Measurements from ENCODE around the gene FAM171A2.
A peak's percentile ranks its signal among the peaks of the same experiment; 100 is the strongest.

FAM171A2 gene

DNA sequence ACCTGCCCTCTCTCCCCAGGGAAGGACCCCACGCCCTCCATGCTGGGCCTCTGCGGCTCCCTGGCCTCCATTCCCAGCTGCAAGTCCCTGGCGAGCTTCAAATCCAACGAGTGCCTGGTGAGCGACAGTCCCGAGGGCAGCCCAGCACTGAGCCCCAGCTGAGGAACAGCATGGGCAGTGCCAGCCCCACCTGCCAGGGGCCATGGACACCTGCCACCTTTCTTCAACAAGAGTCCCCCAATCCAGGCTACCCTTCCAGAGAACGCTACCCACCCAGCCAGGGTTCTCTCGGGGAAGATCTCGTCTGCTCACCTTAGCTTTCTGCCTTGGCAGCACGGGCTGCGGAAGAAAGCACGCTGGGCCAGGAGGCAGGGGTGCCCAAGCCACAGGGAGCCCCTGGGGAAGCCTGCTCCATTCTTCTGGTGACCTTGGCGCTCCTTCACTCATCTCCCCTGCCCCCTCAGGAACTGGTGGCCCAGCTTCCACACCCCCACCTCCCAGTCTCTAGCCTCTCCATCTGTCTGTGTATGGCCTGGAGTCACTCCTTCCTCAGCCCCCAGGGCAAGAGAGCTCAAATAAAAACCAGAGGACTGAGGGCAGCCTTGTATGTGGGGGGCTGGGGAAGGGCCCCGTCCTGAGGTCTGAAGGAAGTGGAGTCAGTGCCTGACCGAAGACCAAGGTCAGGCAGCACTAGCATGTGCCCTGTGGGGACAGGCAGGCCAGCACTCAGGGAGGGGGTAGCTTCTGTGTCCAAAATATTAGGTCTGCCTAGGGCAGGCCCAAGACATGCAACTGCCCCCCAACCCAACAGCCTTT, 45.4 kb downstream of the FAM171A2 start:
- DNase-seq = no peak

DNA sequence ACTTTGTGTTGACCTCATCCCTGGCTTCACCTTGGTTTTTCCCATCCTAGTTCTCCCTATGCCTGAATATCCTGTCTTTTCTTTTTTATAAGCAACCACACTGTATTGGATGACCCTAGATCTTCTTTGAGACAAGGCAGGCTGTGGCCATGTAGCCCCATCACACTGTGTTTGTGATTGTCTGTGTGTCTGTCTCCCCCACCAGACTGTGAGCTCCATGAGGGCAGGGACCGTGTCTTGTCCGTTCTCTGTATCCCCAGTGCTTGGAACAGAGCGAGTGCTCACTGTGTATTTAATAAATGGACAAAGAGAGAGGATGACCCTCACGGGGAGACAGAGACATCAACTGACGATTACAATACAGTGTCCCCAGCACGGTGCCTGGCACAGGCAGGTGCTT, 46.1 kb downstream of the FAM171A2 start:
- DNase-seq = no peak

DNA sequence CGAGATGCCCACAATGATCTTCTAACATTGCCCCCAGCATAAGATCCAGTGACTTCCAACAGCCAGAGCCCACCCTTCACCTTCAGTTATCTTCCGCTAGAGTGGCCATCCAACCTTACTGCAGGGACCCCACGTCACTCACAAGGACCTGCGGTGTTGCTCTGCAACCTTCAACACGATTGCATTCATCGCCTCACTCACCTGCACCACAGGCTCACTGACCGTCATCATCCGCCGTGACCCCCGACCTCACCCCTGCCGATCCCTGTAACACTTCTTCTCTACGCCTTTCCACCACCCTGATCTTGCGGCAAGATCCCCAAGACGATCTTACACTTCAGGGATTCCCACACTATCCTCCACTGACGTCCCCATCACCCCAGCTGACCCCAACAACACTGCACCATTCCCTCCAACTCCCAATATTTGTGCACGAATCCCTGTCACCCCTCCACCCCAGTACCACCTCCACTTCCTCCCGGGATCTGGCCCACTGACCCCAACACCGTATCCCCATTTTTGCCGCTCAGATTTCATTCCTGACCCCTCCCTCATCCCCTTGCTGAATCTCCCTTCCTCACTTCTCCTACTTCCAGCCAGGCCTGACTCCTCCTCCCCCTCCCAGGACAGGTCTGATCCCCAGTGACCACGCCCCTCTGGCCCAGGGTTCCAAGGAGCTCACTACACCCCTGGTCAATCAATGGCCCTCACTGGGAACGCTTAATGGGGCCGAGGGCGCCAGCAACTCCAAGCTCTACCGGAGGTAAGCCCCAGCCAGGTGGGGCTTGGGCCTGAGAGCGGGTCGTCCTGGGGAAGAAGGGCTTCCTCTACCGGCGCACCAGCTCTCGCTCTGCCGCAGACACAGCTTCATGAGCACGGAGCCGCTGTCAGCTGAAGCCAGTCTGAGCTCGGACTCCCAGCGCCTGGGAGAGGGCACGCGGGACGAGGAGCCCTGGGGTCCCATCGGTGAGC, 47.6 kb downstream of the FAM171A2 start:
- DNase-seq = no peak

DNA sequence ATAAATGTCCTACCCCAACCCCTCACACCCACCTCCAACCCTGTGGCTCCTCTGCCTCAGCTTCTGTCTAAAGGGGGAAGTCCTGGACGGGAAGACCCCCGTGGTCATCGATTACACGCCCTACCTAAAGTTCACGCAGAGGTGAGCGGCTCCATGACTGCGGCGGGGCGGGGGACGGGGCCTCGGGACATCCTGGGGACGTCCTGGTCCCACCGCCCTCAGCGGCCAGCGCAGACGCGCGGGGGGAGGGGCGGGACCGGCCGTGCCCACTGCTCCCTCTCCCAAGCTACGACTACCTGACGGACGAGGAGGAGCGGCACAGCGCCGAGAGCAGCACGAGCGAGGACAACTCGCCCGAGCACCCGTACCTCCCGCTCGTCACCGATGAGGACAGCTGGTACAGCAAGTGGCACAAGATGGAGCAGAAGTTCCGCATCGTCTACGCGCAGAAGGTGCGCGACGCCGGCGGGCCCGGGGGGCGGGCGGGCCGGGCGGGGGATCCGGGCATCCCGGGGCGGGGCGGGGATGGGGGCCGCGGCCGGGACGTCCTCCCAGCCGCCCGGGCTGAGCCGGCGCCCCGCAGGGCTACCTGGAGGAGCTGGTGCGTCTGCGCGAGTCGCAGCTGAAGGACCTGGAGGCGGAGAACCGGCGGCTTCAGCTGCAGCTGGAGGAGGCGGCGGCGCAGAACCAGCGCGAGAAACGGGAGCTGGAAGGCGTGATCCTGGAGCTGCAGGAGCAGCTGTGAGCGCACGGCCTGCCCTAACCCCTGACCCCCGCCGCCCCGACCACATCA, 48.6 kb downstream of the FAM171A2 start:
- DNase-seq = no peak

DNA sequence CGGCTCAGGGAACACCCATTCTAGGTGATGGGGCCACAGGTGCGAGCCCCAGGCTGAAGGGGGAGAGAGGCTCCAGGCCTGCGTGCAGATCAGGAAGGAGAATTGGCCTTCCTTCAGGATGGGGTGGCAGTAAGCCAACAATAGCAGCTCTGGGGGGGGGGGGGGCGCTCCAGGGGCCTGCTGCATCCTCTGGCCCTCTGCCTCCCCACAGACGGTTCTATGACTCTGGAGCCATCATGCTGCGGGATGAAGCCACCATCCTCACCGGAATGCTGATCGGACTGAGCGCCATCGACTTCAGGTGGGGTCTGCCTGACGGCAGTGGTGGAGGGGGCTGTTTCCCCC, 49.2 kb downstream of the FAM171A2 start:
- DNase-seq = no peak

DNA sequence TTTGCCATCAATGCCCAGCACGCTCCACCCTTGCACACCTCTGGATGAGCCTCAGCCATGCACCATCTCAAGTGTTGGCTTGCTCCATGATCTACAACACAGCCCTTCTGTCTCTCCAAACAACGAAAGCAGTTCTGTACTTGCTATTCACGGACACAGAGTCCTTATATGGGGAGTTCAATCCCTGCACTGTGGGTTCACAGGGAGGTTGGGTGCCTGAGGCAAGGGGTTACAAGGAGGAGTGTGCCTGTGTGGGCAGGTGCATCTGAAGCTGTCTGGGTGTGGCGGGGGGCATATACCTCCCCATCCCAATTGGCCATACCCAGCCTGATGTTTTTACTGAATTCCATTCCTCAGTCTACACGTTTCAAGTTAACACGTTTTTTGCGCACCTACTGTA, 49.6 kb downstream of the FAM171A2 start:
- no peak for DNase-seq

DNA sequence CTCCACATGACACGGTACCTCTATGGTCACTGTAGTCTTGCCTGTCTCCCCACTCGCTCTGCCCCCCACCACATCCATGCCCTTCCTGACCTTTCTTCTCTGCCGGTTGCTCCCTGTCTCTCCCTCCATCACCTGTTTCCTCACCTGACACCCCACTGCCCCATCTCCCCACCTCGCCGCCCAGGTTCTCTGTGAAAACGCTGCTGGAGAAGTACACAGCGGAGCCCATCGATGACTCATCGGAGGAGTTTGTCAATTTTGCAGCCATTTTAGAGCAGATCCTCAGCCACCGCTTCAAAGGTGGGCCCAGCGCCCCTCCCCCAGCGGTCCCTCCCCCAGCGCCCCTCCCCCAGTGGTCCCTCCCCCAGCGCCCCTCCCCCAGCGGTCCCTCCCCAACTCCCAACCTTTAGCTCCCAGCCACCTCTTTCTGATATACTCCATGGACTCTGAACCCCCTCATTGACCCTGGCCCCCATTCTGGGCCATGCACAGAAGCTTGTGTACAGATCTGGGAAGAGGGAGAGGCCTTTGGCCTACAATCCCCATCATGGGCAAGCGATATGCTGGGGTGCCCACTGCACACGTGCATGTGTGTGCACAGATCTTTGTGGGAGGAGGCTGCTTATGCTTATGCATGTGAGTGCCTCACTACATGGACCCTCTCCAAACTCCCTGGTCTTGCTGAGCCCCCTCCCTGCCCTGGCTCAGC, 51.1 kb downstream of the FAM171A2 start:
- DNase-seq = no peak

DNA sequence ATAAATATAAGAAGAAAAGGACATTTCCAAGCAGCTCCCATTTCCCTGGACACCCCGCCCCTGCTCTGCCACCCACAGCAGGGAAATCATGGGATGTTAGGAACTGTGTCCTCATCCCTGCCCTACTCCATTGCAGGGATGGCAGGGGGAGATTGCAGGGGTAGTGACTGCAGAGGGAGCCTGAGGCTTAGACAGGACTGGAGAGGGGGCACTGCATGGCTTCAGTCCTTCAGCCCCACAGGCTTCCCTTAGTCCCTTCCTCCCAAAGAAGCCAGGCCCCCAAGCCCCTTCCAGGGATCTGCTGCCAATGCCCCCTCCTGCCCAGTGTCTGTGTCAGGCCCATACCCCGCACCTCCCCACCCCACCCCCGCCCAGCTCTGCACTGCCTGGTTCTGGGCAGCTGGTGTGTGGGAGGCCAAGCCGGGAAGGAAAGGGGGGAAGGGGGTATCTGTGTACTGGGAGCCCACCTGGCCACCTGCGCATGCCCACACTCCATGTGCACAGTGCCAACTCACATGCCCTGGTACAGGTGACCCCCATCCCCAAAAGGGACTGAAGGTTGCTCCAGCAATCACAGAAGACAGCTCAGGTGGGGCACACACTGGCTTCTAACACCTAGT, 52.0 kb downstream of the FAM171A2 start:
- no peak for DNase-seq

DNA sequence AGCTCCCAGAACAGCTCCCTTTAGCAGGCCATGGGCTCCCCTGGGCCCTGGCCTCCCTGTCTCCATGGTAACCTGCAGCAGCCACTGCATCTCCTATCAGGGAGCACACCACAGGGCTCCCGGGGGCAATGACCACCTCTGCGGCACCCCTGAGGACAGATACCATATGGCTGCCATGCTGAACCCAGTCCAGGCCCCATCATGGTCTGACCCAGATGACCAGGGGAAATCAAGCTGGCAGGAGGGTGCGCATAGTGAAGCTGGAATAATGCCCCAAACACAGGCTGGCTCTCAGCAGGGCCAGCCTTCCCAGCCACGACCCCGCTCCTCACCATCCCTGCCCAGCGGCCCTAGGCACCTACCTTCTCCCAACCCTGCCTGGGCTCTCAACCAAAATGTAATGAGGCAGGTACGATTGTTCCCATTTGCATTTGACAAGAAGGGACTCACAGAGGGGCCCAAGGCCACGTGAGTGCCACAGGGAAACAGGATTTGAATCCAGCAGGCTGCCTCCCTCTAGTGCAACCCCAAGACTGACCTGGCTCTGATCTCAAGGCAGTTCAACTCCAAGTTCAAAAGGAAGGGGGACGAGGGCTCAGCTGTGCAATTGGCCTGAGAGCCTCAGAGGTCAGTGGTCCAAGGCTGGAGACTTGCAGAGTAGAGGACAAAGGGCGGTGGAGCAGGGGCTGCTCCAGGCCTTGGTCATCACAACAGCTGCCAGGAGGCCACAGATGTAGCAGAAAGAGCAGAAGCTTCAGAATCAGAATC, 52.9 kb downstream of the FAM171A2 start:
- DNase-seq = no peak

DNA sequence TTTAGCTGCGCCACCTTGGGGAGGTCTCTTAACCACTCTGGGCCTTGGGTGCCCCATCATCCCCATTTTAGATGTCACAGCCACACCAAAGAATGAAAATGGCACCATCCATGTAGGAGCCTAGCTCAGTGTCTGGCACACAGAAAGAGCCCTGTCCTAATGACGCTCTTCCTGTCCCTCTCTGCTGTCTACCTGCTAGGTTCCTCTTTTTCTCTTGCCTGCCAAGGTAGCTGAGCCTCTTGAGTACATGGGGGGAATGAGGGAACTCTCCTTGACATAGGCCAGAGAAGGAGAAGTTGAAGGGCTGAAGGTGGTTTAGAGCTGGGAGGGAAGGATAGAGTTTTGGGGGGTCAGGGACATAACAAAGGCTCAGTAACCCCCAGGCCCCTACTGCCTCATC, 53.5 kb downstream of the FAM171A2 start:
- DNase-seq = no peak

DNA sequence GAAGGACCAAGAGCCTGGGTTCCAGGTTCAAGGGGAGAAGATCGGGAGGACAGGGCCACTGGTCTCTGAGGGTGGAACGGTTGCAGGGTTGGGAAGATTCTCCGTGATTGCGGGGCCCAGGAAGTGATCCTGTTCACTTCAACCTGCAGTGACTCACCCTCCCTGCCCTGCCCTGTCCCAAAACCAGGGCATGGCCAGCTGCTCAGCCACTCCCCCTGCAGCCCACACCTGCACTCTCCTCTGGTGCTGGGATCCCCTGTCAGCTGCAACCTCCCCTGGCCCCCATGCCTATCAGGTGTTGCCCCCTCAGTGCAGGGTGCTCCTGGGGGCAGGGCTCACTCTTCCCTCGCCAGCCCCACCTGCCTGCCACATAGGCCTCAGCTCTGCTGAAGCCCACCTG, 54.2 kb downstream of the FAM171A2 start:
- DNase-seq = no peak

DNA sequence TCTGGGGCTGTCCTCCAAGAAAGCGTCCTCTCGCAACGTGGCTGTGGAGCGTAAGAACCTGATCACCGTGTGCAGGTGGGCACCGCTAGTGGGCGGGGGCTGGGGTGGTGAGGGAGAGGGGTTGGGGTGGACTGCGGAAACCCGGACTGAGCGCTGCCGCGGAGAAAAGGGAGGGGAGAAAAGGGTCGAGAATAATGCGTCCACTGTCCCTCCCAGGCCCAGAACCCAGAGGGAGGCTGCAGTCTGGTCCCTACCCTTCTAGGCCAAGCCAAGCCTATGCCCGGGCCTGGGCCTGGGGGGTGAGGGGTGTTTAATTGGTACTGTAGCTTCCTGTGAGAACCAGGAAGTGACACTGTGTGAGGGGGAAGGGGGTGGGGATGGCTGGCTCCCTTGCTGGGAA, 54.8 kb downstream of the FAM171A2 start:
- DNase-seq = peak; percentile 51

DNA sequence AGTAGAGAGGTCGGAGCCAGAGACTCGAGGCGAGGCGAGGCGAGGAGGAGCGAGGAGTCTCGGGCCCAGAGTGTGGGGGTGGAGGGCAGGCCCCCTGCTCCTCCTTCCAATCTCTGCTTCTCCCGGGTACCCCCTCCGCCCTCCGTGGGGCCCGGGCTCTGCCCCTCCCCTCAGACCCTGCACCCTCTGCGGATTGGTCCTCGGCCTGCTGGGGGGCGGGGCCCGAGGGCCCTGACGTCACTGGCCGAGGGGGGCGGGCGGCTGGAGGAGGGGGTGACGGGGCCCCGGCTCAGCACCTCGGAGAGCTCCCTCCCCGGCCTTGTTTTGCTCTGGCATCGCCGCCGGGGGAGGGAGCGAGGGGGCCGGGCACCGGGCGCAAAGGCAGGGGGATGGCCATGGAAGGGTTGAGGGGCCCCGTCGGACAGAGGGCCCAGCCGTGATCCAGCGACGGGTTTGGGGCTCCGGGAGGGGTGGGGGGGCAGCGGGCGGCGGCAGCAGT, 55.3 kb downstream of the FAM171A2 start, which contains the start of gene RUNDC3A:
Gene RUNDC3A (plus strand): TSS at position 282 of the 499 bp plus-strand sequence. CDS start 232 bp downstream, outside the sequence.
- DNase-seq = peak; percentile 84

DNA sequence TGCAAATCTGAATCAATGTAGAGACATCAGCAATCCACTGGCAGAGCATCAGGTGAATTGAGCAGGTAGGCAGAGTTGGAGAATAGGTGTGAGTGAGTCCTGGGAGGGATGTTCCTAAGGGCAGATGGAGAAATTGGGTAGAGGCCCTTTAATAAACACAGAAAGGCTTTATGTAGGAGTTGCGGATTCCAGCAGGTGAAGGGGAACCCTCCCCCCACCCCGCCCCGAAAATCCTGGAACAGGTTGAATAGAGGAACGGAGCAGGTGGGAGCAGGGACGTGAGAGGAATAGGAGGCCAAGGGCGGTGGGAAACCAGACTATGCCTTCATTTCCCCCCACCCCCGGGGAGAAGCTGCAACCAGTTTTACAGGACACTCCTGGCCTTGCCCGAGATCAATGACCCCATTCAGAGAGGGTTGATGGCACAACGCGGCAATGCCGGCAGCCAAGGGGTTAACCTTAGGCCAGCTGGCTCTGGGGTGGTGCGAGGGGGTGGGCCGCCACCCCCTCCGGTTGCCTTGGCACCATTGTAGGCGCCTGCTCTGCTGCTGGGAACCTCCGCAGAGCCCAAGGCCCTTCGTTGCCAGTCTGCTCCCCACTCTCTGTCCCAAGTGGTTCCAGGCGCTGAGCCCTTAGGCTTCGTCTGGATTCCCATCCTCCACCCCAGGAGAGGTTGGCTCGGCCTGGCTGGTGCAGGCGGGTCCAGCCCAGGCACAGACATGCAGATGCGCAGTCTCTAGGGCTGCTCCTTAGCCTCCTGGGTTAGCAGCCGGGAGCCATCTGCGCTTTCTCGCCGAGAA, 56.1 kb downstream of the FAM171A2 start:
- DNase-seq = peak; percentile 72

DNA sequence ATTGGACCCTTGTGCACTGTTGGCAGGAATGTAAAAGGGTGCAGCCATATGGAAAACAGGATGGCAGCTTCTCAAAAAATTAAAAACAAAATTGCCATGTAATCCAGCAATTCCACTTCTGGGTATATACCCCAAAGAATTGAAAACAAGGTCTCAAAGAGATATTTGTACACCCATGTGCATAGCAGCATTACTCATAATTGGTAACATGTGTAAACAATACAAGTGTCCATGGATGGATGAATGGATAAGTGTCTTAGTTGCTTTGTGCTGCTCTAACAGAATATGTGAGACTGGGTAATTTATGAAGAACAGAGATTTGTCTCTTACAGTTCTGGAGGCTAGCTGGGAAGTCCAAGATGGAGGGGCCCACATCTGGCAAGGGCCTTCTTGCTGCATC, 59.0 kb downstream of the FAM171A2 start:
- no peak for DNase-seq
